Brain microvascular endothelial cell (primary cell): ENCODE data around the gene CD109.

ENCODE experiments used
- DNase-seq: peaks from one replicate; pipeline ENCODE4 v3.0.0-alpha.2; 2020
- H3K27ac ChIP-seq: fragments of 250-450 bp; sonication (Bioruptor Pico); 2 replicates; pipeline ENCODE4 v1.5.1; 2020; ENCODE audit warnings: mild to moderate bottlenecking, moderate library complexity
- H3K27me3 ChIP-seq: fragments of 250-450 bp; sonication (Bioruptor Pico); replicated peaks from 2 replicates; pipeline ENCODE4 v1.5.1; 2020; ENCODE audit warnings: mild to moderate bottlenecking
- H3K36me3 ChIP-seq: fragments of 250-450 bp; sonication (Bioruptor Pico); replicated peaks from 2 replicates; pipeline ENCODE4 v1.5.1; 2020; ENCODE audit warnings: mild to moderate bottlenecking
- H3K4me3 ChIP-seq: 2 replicates; pipeline ENCODE4 v1.5.1; 2011; ENCODE audit warnings: low read depth, mild to moderate bottlenecking, control low read depth, low read length, moderate library complexity
- CTCF ChIP-seq: IDR thresholded peaks from 2 replicates; pipeline ENCODE4 v1.5.1; 2011; ENCODE audit warnings: low read depth, mild to moderate bottlenecking, moderate library complexity, low read length, control low read depth, inconsistent platforms; ENCODE audit errors: missing control alignments
- in situ Hi-C: cut with HindIII; loops from 2 replicates; pipeline ENCODE4 v1.10.0; 2017; ENCODE audit warnings: low sequenced_read_pairs, low pct_ligation_motif_present

The CD109 gene

GRCh38 chr6:73734832-73735453, 38.9 kb downstream of the CD109 start:
- no peaks in the 10 kb centered on the region for H3K36me3 ChIP-seq
- no peak overlapping the region for H3K4me3 ChIP-seq
- H3K27ac ChIP-seq: no peak overlapping the region
- no peak for TF ChIP-seq CTCF
- DNase-seq: no peak
- no peaks in the 10 kb centered on the region for H3K27me3 ChIP-seq
- in situ Hi-C loops: no loop called here

GRCh38 chr6:73738367-73739028, 42.5 kb downstream of the CD109 start:
- H3K4me3 ChIP-seq: no peak overlapping the region
- DNase-seq: no peak
- no peaks in the 10 kb centered on the region for H3K36me3 ChIP-seq
- TF ChIP-seq CTCF: no peak
- H3K27me3 ChIP-seq: no peaks in the 10 kb centered on the region
- no peak overlapping the region for H3K27ac ChIP-seq
- in situ Hi-C loops: no loop called here

- no peaks in the 10 kb centered on the region for H3K27me3 ChIP-seq
- H3K27ac ChIP-seq: no peak overlapping the region
- DNase-seq: peak; percentile 28
- no peak overlapping the region for H3K4me3 ChIP-seq
- no peaks in the 10 kb centered on the region for H3K36me3 ChIP-seq
- in situ Hi-C loops: no loop called here
- peak; percentile 59 for TF ChIP-seq CTCF
Measured at GRCh38 chr6:73739096-73739495, 43.1 kb downstream of the CD109 start.

- in situ Hi-C loops: no loop called here
- Histone ChIP-seq H3K36me3 (no peaks in the 10 kb centered on the region), H3K4me3 (no peak overlapping the region), H3K27me3 (no peaks in the 10 kb centered on the region), H3K27ac (no peak overlapping the region)
- TF ChIP-seq CTCF: no peak
- no peak for DNase-seq
Measured at GRCh38 chr6:73742433-73742832, 46.4 kb downstream of the CD109 start.

DNA sequence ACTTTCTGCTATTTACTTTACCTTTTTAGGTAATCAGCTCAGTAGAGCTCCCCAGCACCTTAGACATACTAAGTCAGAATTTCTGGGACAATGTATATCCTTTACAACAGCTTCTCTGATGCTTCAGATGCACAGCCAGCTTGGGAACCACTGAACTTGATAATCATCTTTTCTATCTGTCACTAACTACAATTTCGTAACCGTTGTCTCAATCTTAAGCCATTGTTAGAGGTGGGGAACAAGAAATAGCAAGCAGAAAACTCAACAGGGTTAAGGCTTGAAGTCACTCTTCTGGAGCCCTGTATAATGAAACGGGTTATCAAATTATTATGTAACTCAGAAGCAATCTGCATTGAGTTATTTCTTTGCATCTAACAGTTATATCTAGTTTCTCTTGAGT, 47.1 kb downstream of the CD109 start:
- in situ Hi-C loops: no loop called here
- no peaks in the 10 kb centered on the region for H3K27me3 ChIP-seq
- no peak overlapping the region for H3K27ac ChIP-seq
- no peaks in the 10 kb centered on the region for H3K36me3 ChIP-seq
- no peak for TF ChIP-seq CTCF
- no peak for DNase-seq
- no peak overlapping the region for H3K4me3 ChIP-seq

GRCh38 chr6:73743556-73743955, 47.6 kb downstream of the CD109 start:
- Histone ChIP-seq H3K27me3 (no peaks in the 10 kb centered on the region), H3K27ac (no peak overlapping the region), H3K4me3 (no peak overlapping the region), H3K36me3 (no peaks in the 10 kb centered on the region)
- no peak for TF ChIP-seq CTCF
- in situ Hi-C loops: no loop called here
- DNase-seq: no peak
